HG03175 (cell line): ENCODE measurements around the gene ELAVL1.

Experiments used
- ATAC-seq: cut with Tn5 transposase; IDR thresholded peaks from one replicate; pipeline ENCODE4 v1.9.1; 2021; ENCODE audit warnings: mild to moderate bottlenecking, moderate library complexity; ENCODE audit not compliant: unreplicated experiment

The ELAVL1 gene

DNA sequence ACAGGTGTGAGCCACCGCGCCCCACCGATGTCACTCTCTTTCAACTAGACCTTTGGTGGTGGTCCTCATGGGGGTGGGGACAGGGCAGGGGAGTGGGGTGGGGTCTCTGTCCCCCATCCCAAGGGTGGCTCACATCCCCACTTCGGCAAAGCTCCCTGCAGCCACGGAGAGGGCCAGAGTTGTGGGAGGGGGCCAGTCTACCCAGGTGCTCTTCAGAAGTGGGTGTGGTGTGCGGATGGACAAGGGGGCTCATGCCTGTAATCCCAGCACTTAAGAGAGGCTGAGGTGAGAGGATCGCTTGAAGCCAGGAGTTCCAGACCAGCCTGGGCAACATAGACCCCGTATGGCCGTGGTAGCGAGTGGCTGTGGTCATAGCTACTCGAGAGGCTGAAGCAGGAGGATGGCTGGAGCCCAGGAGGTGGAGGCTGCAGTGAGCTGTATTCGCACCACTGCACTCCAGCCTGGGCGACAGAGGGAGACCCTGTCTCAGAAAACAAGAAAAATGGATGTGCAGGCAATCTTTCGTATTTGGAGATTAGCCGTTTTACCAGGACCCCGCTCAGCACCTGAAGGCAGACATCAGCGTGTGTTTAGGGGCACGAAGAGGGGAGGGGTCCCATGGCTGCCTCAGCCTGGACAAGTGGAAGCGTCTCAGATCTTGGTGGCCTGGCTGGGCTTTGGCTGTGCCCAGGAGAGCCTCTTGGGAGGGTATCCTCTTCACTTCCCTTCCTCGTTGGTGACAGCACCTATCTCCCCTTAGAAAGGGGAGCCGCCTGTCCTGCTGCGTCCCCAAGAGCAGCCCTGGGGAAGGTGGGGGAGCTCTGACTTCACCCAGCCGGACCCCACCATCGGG, 90.0 kb downstream of the ELAVL1 start:
- no peak for ATAC-seq

- no peak for ATAC-seq
These were observed 90.8 kb downstream of the ELAVL1 start, which contains the start of gene TGFBR3L for GRCh38 chr19:7914598-7915045. Gene TGFBR3L, plus strand, starts transcription at chr19:7914830.

GRCh38 chr19:7914099-7914498, 91.3 kb downstream of the ELAVL1 start:
- ATAC-seq = no peak

DNA sequence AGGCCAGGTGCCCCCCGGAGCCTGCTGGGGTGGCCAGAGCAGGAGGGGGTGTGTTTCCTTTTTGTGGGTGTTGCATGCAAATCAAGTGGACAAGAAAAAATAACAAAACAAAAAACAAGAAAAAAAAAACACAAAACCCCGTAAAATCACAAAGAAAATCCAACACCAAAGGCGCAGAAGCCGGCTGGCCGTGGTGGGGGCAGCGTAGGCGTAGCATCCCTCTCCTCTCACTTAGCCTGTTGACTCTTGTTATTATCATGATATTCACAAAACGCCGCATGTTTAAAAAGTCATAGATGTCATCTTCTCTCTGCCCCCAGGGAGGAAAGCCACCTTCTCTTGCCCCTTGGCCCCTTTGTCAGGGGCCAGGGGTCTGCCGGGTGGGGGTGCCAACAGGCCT, 91.8 kb downstream of the ELAVL1 start:
- no peak for ATAC-seq

GRCh38 chr19:7912697-7913564, 92.5 kb downstream of the ELAVL1 start:
- no peak for ATAC-seq

DNA sequence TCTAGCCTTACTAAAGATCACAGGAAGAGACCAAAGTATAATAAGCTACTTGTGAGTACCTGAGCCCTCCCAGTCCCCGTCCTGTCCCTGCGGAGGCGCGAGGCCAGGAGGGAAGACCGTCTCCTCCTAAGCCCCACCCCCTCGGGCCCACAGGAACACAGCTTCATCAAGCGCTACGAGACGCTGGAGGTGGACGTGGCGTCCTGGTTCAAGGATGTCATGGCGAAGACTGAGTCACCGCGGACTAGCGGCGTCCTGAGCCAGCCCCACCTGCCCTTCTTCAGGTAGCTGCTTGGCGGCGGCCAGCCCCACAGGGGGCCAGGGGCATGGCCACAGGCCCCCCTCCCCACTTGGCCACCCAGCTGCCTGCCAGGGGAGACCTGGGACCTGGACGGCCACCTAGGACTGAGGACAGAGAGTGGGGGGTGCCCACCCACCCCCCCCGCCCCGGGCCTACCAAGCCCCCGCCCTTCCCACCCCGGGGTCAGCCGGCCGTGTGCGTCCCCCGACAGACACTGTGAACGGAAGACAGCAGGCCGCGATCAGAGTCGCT, 93.2 kb downstream of the ELAVL1 start:
- no peak for ATAC-seq

GRCh38 chr19:7911508-7912143, 93.8 kb downstream of the ELAVL1 start:
- ATAC-seq = no peak

- no peak for ATAC-seq
These were observed 94.9 kb downstream of the ELAVL1 start for GRCh38 chr19:7910321-7911161.

DNA sequence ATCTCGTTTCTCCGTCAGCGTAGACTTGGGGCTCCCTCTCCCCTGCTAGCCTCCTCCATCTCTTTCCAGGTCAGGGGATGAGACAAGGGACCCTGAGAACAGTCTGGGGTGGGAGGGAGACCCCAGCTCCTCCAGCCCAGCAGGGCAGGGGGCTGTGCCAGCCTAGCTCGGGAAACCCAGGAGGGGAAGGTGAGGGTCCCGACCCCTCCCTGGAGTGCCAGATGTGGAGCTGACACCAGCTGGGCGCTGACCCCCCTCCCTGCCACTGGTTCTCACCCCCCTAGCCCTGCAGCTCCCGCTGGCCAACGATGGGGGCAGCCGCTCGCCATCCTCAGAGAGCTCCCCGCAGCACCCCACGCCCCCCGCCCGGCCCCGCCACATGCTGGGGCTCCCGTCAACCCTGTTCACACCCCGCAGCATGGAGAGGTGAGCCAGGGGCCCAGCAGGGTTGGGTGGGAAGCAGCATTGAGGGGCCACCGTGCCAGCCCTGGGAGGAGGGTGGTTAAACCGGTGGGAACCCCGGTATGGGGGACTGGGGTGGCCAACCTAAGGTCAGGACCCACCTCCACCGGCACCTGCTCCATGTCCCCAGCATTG, 95.9 kb downstream of the ELAVL1 start:
- ATAC-seq = no peak

DNA sequence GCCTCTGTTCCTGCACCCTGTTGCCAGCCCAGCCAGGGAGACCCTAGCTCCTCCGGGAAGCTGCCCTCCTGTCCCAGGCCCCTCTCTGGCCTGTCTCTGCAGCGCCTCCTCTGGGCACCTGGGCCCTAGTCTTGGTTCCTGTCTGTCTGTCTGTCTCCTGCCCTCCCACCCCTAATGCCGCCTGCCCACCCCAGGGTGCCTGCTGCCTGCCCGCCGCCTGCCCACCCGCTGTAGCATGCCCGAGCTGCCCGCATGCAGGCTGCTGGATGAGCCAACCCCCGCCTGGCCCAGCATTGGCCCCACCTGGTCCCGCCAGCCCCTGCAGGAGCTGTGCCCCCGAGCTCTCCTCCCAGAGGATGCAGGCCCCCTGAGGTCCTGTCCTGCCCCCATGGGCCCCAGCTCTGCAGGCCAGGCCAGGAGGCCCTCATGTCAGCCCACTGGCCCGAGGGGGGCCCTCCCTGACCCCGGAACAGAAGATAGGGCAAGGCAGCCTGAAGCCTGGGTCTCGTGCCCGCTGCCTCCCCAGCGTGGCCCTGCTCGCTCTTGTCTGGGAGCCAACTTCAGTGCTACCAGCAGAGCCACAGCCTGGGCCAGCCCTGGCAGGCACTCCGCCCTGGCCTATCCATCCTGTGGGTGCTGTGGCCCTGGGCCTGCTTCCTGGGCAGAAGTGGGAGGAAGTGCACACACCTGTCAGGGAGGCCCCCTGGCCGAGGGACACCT, 96.5 kb downstream of the ELAVL1 start:
- ATAC-seq = no peak
